ENCODE results near the gene TRIM44. TPM values are rescaled to one million over a fixed set of nuclear protein-coding genes. Genes with fewer than 3 reads are reported as not detected.
"Not testable (repeated sequence)": the region's sequence is repeated elsewhere in the genome, so short reads cannot be mapped to it uniquely, and the experiment has no call there.

Gene TRIM44
- total RNA-seq, 2 donors from 2014 or later: 17.5 to 34.9 TPM

DNA sequence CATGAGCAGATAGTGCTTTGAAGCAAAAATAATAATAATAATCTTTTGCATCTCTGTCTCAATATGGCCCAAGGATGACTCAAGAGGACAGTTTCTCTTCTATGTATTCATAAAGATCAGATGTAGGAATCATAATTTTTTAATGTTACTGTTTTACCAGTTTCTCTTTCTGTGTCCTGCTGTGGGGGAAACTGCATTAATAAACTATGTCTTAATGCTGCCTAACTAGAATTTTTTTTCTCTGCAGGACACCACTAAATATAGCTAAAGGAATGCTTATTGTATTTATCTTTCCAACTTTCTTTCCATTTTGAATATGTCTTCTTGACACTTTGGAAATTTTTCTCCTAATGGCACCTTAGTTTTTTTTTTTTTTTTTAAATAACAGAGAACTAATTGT is 37.8 kb upstream of the TRIM44 start:
- ATAC-seq (no peak), DNase-seq (ENCODE audit: low spot score in 2 of 2) (no peak)
- H3K36me3 Mint-ChIP-seq: no peaks in the 10 kb centered on the region
- H3K27ac Mint-ChIP-seq: no peak overlapping the region
- no peaks in the 10 kb centered on the region for H3K9me3 Mint-ChIP-seq

DNA sequence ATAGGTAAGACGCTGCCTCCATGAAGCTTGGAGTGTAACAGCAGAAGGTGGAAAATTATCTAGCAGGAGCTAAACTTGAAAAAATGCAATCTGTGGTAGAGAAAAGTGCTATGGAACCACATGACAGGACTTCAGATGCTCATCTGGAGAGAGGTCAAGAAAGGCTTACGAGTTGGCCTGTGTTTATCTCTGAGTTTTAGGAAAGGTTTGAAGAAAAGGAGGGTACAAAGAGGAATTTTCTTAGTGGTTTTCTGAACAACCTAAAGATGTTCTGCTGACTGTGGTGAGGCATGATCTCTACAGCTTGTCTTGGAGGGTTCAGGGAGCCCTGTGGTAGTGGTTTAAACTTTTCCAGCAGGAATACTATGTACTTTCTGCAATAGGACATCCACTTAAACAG is 36.1 kb upstream of the TRIM44 start:
- Mint-ChIP-seq H3K27ac (no peak overlapping the region), H3K9me3 (no peaks in the 10 kb centered on the region), H3K36me3 (no peaks in the 10 kb centered on the region)
- ATAC-seq (no peak), DNase-seq (ENCODE audit: low spot score in 2 of 2) (no peak)

DNA sequence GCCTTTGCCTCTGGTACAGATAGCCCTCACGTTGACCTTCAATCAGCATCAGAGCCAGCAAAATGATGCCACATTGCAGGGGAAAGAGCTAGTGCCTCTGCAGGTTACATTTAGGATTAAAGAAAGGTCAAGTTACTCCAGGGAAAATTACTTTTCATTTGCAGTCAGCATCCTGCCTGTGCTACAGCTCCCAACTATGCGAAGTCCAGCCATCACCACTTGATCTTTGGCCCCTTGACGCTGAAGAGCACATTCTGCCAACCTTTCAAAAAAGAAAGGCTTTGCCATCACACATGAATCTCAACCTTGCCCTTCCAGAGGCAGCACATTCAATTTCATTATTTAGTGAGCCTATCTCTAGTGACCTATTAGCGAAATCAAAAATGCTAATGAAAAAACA is 33.1 kb upstream of the TRIM44 start:
- H3K27ac Mint-ChIP-seq: no peak overlapping the region
- ATAC-seq (no peak), DNase-seq (ENCODE audit: low spot score in 2 of 2) (no peak)
- H3K9me3 Mint-ChIP-seq: no peaks in the 10 kb centered on the region
- H3K36me3 Mint-ChIP-seq: no peaks in the 10 kb centered on the region

DNA sequence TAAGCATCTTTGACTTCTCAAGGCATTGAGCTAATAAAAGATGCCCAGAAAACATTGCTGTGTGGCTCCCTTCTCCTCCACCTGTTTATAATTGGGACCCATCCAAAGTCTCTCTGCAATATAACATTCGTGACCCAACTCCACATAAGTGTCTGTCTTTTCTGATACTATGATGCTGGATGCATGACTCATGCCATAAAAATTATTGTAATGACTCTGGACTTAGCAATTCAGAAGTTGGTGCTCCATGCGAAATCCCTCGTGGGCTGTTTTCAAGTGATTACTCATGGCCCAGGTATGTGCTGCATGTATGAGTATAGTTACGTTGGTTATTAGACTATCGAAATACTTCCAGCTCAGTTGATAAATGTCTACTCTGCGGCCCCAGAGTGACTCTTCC is 32.7 kb upstream of the TRIM44 start:
- Mint-ChIP-seq H3K36me3 (no peaks in the 10 kb centered on the region), H3K27ac (no peak overlapping the region), H3K9me3 (no peaks in the 10 kb centered on the region)
- DNase-seq (ENCODE audit: low spot score in 2 of 2) (no peak), ATAC-seq (peak in 1 of 2 donors; percentile 52)

DNA sequence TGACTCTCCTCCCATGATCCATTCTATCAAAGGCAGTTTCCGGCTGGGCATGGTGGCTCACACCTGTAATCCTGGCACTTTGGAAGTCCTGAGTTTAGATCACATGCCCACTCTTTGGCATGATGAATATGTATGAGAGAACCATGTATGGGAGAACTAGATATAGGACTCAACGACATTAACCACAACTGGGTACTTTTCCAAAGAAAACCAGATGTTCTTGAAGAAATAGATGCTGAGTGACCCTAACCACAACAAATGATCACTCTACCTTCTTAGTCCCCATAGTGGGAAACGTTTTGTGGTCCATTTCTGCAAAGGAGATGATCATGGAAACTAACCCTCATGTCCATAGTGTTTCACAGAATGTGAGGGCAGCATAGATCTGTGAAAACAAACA is 30.7 kb upstream of the TRIM44 start:
- Mint-ChIP-seq H3K36me3 (no peaks in the 10 kb centered on the region), H3K27ac (no peak overlapping the region), H3K9me3 (no peaks in the 10 kb centered on the region)
- no peak for DNase-seq (ENCODE audit: low spot score in 2 of 2)
- no peak for ATAC-seq

DNA sequence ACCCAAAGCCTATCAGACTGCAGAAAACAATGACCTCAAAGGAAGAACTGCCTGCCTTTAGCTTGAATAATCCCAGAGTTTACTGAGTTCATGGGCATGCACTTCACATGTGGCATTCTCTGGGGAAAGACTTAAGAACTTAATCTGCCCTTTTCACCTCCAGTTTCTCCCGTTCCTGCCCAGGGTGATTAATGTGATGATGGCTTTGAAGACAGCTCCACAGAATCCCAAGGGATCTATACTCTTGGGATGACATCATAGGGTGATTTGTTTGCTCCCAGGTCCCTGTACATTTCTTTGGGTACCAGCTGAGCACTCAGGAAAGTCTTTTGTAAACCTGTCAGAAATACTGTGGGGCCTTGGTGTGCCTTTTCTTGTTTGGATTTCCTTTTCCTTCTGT is 30.3 kb upstream of the TRIM44 start:
- no peak overlapping the region for H3K27ac Mint-ChIP-seq
- DNase-seq (ENCODE audit: low spot score in 2 of 2) (no peak), ATAC-seq (no peak)
- H3K9me3 Mint-ChIP-seq: no peaks in the 10 kb centered on the region
- no peaks in the 10 kb centered on the region for H3K36me3 Mint-ChIP-seq

DNA sequence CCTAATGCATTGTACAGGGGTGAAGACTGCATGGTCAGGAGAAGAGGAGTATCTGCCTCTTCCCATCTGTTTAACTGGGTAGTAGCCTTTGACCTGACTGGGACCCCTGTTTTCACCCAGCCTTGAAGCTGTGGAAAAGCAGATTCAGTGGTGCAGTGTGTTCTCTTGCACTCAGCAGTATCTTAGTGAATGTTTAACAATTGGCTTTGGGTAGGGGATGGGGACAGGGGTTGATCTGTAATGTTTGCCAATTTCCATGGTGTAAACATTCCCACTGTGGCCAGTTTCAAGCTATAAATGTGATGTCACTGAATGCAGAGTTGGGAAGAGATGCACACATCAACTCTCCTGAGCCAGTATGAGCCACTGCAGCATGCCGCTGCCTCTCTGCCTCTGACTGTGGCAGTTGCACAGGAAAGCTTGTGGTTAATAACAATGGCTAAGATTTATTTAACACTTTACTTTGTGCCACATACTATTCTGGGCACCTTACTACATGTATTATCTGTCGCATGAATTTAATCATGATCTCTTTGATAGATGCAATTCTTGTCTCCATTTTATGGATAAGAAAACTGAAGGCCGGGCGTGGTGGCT is 28.6 kb upstream of the TRIM44 start:
- Mint-ChIP-seq H3K36me3 (no peaks in the 10 kb centered on the region), H3K9me3 (no peaks in the 10 kb centered on the region), H3K27ac (no peak overlapping the region)
- DNase-seq (ENCODE audit: low spot score in 2 of 2): no peak
- ATAC-seq: no peak

DNA sequence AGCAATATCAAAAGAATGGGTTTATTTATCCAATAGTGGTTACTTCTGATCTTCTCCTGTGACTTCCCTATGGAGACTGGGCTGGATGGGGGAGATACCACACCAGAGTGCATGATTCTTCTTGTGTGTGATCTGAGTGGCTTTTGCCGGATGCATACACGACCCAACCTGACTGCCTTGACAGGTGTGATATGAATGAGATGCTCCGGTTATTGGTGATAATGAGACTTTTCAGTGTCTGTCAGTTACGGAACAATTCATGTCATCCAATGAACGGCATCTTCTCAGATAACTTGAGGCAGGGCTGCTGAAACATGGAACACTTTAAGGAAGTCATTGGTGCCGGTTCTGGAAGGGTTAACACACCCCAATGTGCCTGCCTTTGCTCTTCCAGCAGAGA is 26.6 kb upstream of the TRIM44 start:
- Mint-ChIP-seq H3K9me3 (no peaks in the 10 kb centered on the region), H3K36me3 (no peaks in the 10 kb centered on the region), H3K27ac (no peak overlapping the region)
- no peak for ATAC-seq
- DNase-seq (ENCODE audit: low spot score in 2 of 2): no peak

DNA sequence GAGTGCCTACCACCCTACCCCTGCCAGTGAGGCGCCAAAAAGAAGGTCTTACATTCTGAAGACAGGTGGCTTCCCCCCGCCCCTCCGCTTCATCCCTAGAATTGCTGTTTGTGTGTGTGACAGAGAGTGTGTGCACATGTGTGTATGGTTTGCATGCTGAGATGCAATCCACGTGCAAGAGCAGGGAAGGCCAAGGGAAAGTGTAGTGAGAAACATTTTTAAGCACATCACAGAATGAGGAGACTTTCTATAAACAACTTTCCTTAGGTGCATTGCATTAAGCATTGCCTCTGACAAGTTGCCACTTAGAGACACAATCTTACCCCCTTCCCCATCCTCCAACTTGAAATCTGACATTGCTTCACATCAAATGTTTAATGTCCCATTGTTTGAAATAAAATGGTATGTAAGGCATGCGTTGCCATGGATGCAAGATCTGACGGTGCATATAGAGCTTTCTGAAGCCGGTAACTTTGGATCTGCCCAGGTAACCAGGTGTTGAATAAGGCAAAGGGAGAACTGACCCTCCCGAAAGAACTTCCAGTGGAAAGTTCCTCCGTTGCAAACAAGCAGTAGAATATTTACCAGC is 22.9 kb upstream of the TRIM44 start:
- no peaks in the 10 kb centered on the region for H3K36me3 Mint-ChIP-seq
- DNase-seq (ENCODE audit: low spot score in 2 of 2) (no peak), ATAC-seq (no peak)
- H3K9me3 Mint-ChIP-seq: no peaks in the 10 kb centered on the region
- H3K27ac Mint-ChIP-seq: no peak overlapping the region

DNA sequence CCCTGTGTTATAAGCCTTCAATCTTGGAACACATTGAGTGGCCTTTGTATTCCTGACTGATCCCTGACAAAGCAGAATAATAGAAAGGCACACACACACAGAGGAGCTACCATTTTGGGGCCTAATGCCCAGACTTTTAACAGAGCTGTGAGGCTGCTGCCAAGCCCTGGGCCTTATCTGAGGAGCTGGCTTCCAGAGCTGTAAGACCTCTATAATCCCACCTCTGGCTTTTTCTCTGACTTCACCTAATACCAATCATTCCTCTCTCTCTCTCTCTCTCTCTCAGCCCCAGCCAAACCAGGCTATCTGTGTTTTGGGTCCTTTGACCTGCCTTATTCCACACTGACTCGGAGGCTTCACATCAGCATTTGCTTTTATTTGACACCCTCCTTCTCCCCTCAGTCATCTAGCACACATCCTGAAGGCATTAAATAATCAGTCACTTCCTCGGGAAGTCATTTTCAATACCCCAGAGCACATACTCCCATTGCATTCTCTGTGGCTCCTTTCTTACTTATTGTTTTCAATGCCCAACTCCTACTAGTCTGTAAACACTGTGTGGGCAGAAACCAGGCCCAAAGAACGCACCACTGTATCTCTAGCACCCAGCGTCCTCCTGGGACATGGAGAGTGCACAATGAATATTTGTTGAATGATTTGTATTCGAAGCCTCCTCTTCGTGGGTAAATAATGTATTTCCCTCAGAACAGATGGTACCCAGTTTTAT is 21.2 kb upstream of the TRIM44 start:
- ATAC-seq (no peak), DNase-seq (ENCODE audit: low spot score in 2 of 2) (no peak)
- Mint-ChIP-seq H3K9me3 (no peaks in the 10 kb centered on the region), H3K27ac (no peak overlapping the region), H3K36me3 (no peaks in the 10 kb centered on the region)

DNA sequence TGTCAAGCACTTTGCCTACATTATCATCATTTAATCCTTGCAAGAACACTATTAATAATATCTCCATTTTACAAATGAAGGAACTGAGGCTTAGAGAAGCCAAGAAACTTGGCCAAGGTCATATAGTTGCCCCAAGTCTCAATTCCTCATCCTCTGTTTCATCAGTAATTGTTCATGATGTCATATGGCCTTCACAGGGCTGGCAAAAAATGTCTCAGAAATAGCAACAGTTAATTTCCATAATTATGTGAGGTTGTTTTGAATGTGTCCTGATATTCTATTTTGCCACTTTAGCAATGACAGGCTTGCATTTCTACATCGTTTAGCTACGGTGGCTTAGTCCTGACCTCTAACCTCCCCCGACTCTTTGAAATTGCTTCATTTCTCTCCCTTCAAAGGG is 20.6 kb upstream of the TRIM44 start:
- no peaks in the 10 kb centered on the region for H3K36me3 Mint-ChIP-seq
- no peak overlapping the region for H3K27ac Mint-ChIP-seq
- ATAC-seq: no peak
- no peaks in the 10 kb centered on the region for H3K9me3 Mint-ChIP-seq
- no peak for DNase-seq (ENCODE audit: low spot score in 2 of 2)

DNA sequence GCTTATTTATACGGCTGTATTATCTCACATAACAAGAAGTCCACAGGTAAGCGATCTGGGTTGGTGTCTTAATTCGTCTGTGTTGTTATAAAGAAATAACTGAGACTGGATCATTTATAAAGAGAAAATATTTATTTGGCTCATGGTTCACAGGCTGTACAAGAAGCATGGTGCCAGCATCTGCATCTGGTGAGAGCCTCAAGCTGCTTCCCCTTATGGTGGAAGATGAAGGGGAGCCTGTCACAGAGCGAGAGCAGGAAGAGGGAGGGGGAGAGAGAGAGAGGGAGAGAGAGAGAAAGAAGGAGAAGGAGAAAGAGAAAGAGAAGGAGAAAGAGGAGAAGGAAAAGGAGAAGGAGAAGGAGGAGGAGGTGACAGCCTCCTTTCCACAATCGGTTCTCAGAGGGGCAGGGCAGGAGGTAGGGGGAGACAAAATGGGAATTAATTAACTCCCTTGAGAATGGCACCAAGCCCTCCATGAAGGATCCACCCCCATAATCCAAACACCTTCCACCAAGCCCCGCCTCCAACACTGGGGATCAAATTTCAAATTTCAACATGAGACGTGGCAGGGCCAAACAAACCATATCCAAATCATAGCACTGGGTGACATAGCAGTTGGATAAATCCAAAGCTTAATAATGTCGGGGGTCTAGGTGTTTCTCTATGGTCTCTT is 15.0 kb upstream of the TRIM44 start:
- H3K36me3 Mint-ChIP-seq: no peaks in the 10 kb centered on the region
- H3K27ac Mint-ChIP-seq: no peak overlapping the region
- ATAC-seq (no peak), DNase-seq (ENCODE audit: low spot score in 2 of 2) (no peak)
- peaks cover 0 to 3% of the 10 kb centered on the region in 2 donors for H3K9me3 Mint-ChIP-seq

DNA sequence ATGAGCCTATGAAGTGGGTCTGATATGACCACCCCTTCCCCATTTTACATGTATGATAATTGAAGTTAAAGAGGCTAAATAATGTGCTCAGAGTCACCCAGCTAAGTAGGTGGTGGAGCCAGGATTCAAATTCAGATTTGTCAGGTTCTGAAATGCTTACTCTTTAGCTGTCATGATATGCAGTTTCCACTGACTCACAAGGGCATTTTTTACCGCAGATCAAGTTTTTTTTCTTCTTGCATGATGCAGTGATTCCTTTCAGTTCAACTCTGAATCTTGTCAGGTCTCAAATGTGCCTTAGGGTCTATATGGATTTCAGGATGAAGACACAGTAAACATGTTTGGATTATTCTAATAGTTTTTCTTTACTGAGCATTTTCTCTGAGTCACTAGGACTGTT is 12.6 kb upstream of the TRIM44 start:
- Mint-ChIP-seq H3K27ac (no peak overlapping the region), H3K9me3 (peaks cover 0 to 4% of the 10 kb centered on the region in 2 donors), H3K36me3 (no peaks in the 10 kb centered on the region)
- DNase-seq (ENCODE audit: low spot score in 2 of 2) (no peak), ATAC-seq (peak; percentile 70 to 92)

DNA sequence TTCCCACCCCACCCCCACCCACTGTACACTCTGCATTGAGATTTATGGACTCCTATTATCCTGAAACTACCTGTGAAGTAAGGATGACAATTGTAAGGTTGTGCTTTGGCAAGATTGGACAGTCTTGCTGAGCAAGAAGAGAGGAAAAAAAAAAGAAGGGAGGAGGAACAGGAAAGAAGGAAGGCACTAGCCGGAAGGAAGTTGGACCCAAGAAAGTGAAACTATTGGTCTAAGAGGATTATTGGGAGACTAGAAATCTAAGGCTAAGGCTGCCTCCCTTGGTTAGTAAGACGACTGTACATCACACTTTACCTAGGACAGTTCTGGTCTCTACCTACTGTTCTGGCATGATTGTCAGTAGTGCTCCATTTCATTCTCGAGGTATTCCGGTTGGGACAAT is 12.1 kb upstream of the TRIM44 start:
- Mint-ChIP-seq H3K27ac (no peak overlapping the region), H3K36me3 (no peaks in the 10 kb centered on the region), H3K9me3 (peaks cover 0 to 4% of the 10 kb centered on the region in 2 donors)
- no peak for ATAC-seq
- no peak for DNase-seq (ENCODE audit: low spot score in 2 of 2)

DNA sequence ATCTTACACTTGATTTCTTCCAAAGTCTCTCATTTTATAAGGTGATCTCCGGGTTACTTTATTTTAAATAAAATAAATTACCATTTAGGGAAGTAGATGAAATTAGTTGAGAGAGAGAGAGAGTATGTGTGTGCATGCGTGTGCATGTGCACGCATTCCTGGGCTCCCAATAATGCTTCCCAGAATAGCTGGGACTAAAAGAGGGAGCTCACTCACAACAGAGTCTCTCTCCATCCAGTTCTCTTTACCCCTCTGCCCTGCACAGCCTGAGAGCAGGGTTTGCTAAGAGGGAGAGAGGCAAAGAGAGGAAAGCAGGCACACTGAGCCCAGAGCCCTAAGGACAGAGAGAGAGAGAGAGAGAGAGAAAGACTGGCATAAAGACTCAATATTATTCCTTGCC is 11.3 kb upstream of the TRIM44 start:
- ATAC-seq: no peak
- no peak for DNase-seq (ENCODE audit: low spot score in 2 of 2)
- no peak overlapping the region for H3K27ac Mint-ChIP-seq
- H3K9me3 Mint-ChIP-seq: peaks cover 0 to 4% of the 10 kb centered on the region in 2 donors
- no peaks in the 10 kb centered on the region for H3K36me3 Mint-ChIP-seq

DNA sequence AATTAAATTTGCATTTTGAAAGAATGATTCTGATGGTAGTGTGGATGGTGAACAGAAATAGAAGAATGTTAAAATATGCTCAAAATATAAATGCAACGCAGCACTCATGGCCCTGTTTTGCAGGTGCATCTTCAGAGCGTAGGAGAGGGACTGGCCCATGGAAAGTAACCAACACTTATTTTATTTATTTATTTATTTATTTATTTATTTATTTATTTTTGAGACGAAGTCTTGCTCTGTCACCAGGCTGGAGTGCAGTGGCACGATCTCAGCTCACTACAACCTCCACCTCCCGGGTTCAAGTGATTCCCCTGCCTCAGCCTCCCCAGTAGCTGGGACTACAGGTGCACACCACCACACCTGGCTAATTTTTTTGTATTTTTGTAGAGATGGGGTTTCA is 9.8 kb upstream of the TRIM44 start:
- not testable (repeated sequence) for ATAC-seq; H3K36me3 Mint-ChIP-seq; DNase-seq (ENCODE audit: low spot score in 2 of 2); H3K9me3 Mint-ChIP-seq; H3K27ac Mint-ChIP-seq

DNA sequence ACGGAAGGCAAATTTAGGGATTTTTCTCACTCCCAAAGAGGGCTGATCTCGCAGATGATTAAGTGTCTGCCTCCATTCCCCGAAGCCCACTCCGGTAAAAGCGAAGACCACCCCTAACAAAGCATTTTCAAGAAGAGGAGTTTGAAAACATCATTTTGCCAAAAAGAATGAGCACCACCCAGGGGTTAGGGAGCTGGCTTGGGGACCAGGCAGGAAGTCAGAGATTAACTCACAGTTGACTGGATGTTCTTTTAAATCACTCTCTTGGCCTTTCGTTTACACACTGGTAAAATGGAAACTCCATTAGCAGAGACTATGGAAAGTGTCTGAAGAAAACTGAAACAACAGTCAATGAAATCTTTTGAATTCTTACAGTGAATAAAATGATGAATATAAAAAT is 7.9 kb upstream of the TRIM44 start:
- ATAC-seq (no peak), DNase-seq (ENCODE audit: low spot score in 2 of 2) (no peak)
- H3K9me3 Mint-ChIP-seq: peaks cover 0 to 4% of the 10 kb centered on the region in 2 donors
- H3K27ac Mint-ChIP-seq: no peak overlapping the region
- H3K36me3 Mint-ChIP-seq: no peaks in the 10 kb centered on the region

Measured in activated naive CD4-positive, alpha-beta T cell treated with anti-CD3 and anti-CD28 coated beads, Interleukin-2, amount 50 U/mL, for 72 hours (primary cell).